Kidney (tissue), 14 donors: ENCODE data around the gene SLC7A8. TPM values are rescaled to one million over a fixed set of nuclear protein-coding genes. Genes with fewer than 3 reads are reported as not detected.

Experiments used
- DNase-seq, 5 donors: peaks; one replicate each; pipeline ENCODE4 v3.0.0-alpha.2; 2013 to 2020
- FAIRE-seq: peaks from 2 replicates; lab custom pipeline; 2012; peaks lifted over from hg19 to GRCh38; lab: Jason Lieb, UNC
- H3K27ac ChIP-seq, 2 donors: one replicate each; pipeline ENCODE4 v1.7.0; 2013; ENCODE audit warnings: low read depth in 2 of 2, low read length in 2 of 2, inconsistent platforms in 1 of 2
- H3K27me3 ChIP-seq: one replicate; pipeline ENCODE4 v1.7.1; 2013; ENCODE audit warnings: low read length, inconsistent platforms; ENCODE audit not compliant: control insufficient read depth, insufficient read depth
- H3K36me3 ChIP-seq, 3 donors: one replicate each; pipeline versions ENCODE4 v1.7.0 to v1.7.1; 2013; ENCODE audit warnings: low read length in 3 of 3, control low read depth in 1 of 3, inconsistent platforms in 1 of 3; ENCODE audit not compliant: insufficient read depth in 3 of 3, control insufficient read depth in 2 of 3
- H3K4me1 ChIP-seq, 3 donors: one replicate each; pipeline versions ENCODE4 v1.7.0 to v1.7.1; 2013; ENCODE audit warnings: low read length in 3 of 3, inconsistent platforms in 1 of 3, low read depth in 1 of 3; ENCODE audit not compliant: control insufficient read depth in 2 of 3, insufficient read depth in 2 of 3
- H3K4me3 ChIP-seq, 3 donors: one replicate each; pipeline versions ENCODE4 v1.7.0 to v1.8.1; 2013; ENCODE audit warnings: low read length in 3 of 3, control low read depth in 1 of 3, inconsistent platforms in 1 of 3
- H3K9ac ChIP-seq, 3 donors: one replicate each; pipeline versions ENCODE4 v1.7.0 to v1.7.1; 2013; ENCODE audit warnings: low read length in 3 of 3, control low read depth in 1 of 3, inconsistent platforms in 1 of 3
- H3K9me3 ChIP-seq, 3 donors: one replicate each; pipeline versions ENCODE4 v1.7.0 to v1.7.1; 2013; ENCODE audit warnings: low read length in 3 of 3, control low read depth in 1 of 3, inconsistent platforms in 1 of 3; ENCODE audit not compliant: control insufficient read depth in 2 of 3, insufficient read depth in 1 of 3
- intact Hi-C: fragments of 100-400 bp; cut with DNase I; formaldehyde crosslinking; loops from one replicate; pipeline ENCODE4 v1.11.1; 2022
- polyA plus RNA-seq: library from polyadenylated mRNA; stranded (reverse); fragments of 350-450 nt; fragmentation: Illumina TruSeq; extraction: RNeasy Lipid Tissue Mini Kit (QIAGEN cat#74804); gene quantifications from one replicate; pipeline ENCODE4 v1.2.3, GENCODE V29; 2014; ENCODE audit warnings: low read depth, low replicate concordance; ENCODE audit not compliant: insufficient read depth
- total RNA-seq: library from RNA; stranded (reverse); fragmentation: NEBNext Ultra II Directional; extraction: Animal tissue kit (Norgen Biotek cat#: 25700); gene quantifications from one replicate; pipeline ENCODE4 v1.2.1, GENCODE V29; 2021
- TF ChIP-seq, protein P1 (sequence below): IDR thresholded peaks from 3 replicates; pipeline ENCODE4 v1.5.1; 2012; ENCODE audit warnings: mild to moderate bottlenecking, moderate library complexity, borderline replicate concordance; ENCODE audit not compliant: insufficient read depth; ENCODE audit errors: extremely low read depth
- donor health status: control.
- donor health status: control.
- donor health status: control.
- donor health status: control.
- donor health status: control.
- donor health status: DM: yes; HTN: yes; CAD: no.
- donor health status: Normal renal cell carcinoma (clear cell type).

SLC7A8 gene
- total and polyA plus RNA-seq, 2 donors from 2014 or later = 22.9 to 210 TPM

- Histone ChIP-seq H3K9ac (peak overlapping the region in 1 of 3 donors; percentile 37), H3K9me3 (no peaks in the 10 kb centered on the region), H3K36me3 (no peaks in the 10 kb centered on the region), H3K4me1 (peaks cover 5 to 8% (median 5%) of the 10 kb centered on the region in 3 donors), H3K27me3 (no peaks in the 10 kb centered on the region), H3K4me3 (no peak overlapping the region), H3K27ac (peak overlapping the region; percentile 38 to 56)
- peak; percentile 70 to 92 (median 89) for DNase-seq
- FAIRE-seq = no peak
- intact Hi-C loops = loop anchor here (5.0 kb wide), 1 partner anchor 66 kb away; no protein-coding TSS in a partner anchor
- TF ChIP-seq, protein P1, sequence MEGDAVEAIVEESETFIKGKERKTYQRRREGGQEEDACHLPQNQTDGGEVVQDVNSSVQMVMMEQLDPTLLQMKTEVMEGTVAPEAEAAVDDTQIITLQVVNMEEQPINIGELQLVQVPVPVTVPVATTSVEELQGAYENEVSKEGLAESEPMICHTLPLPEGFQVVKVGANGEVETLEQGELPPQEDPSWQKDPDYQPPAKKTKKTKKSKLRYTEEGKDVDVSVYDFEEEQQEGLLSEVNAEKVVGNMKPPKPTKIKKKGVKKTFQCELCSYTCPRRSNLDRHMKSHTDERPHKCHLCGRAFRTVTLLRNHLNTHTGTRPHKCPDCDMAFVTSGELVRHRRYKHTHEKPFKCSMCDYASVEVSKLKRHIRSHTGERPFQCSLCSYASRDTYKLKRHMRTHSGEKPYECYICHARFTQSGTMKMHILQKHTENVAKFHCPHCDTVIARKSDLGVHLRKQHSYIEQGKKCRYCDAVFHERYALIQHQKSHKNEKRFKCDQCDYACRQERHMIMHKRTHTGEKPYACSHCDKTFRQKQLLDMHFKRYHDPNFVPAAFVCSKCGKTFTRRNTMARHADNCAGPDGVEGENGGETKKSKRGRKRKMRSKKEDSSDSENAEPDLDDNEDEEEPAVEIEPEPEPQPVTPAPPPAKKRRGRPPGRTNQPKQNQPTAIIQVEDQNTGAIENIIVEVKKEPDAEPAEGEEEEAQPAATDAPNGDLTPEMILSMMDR = no peak
Measured at GRCh38 chr14:23121361-23121771, 62.1 kb downstream of the SLC7A8 start.

- TF ChIP-seq, protein P1 = peak; percentile 100
- intact Hi-C loops = loop anchor here (5.0 kb wide), 1 partner anchor 67 kb away; no protein-coding TSS in a partner anchor
- Histone ChIP-seq H3K4me3 (no peak overlapping the region), H3K4me1 (peaks cover 5 to 8% (median 5%) of the 10 kb centered on the region in 3 donors), H3K9ac (peak overlapping the region in 1 of 3 donors; percentile 37), H3K27ac (peak overlapping the region in 1 of 2 donors; percentile 56), H3K27me3 (no peaks in the 10 kb centered on the region), H3K9me3 (no peaks in the 10 kb centered on the region), H3K36me3 (no peaks in the 10 kb centered on the region)
- peak; percentile 94 to 95 (median 95) for DNase-seq
- FAIRE-seq = peak; percentile 15
Measured at GRCh38 chr14:23120541-23121251, 62.8 kb downstream of the SLC7A8 start.

DNA sequence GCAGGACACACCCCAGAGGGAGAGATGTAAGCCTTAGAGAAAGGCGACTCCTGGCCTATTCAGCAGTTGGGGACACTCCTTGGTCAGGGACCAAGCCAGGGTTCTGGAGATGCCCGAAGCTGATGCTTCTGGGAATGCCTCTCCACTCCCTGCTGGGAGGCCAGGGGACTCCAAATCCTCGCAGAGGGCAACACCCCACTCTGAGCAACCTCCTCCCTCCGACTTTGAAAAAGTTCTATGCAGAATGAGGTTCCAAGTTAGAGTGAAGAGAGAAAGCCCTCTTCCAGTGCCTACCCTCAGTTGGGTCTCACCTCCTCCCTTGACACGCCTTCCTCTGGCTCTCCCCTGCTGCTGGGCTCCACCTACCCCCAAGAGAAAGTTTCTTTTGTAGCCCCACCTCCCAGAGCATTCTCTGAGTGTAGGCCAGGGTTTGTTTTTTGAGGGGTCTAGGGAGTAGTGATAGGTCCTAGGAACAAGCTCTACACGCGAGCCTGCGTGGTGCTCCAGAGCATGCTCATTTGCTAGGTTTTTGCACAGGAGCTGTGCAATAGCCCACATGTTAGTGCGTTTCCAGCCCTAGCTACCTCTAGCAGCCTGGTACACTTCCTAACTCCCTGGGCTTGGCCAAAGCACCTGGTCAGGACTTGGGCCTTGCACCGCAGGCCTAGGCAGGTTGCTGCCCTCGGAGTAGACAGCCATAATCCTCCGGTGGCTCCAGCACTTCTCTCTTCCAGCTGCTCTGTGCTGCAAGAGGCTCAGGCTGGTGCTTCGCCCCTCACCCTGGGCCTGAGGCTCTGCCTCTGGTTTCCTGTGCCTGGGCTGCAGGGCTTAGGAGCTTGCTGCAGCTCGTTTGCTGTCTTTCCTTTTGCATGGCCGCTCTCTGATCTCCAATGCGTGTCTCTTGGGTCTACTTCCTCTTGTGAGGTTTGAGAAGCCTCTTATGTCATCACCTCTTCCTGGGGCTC lies 63.8 kb downstream of the SLC7A8 start:
- intact Hi-C loops = loop anchor here (5.0 kb wide), 1 partner anchor 68 kb away; no protein-coding TSS in a partner anchor
- TF ChIP-seq, protein P1 = no peak
- no peaks in the 10 kb centered on the region for H3K9me3 ChIP-seq
- no peak overlapping the region for H3K27ac ChIP-seq
- no peaks in the 10 kb centered on the region for H3K27me3 ChIP-seq
- H3K9ac ChIP-seq = no peak overlapping the region
- peak in 2 of 5 donors; percentile 30 to 55 for DNase-seq
- no peak overlapping the region for H3K4me3 ChIP-seq
- FAIRE-seq = no peak
- peaks cover 5 to 8% (median 5%) of the 10 kb centered on the region in 3 donors for H3K4me1 ChIP-seq
- H3K36me3 ChIP-seq = no peaks in the 10 kb centered on the region
